ENCODE data around the gene ZDHHC11B. TPM values are rescaled to one million over a fixed set of nuclear protein-coding genes. Genes with fewer than 3 reads are reported as not detected.

Gene ZDHHC11B
- polyA plus RNA-seq, 1 donor (not counting 4 experiments of a cell fraction or from before 2014, with no cell fraction given): 0.18 TPM

- no peak for DNase-seq (ENCODE audit: low read depth, low spot score)
- dilution Hi-C loops (cut with MboI; ENCODE audit: extremely low pct_ligation_motif_present, low sequenced_read_pairs): no loop called here
- no peak overlapping the region for H3K27ac ChIP-seq (ENCODE audit: control insufficient read depth, insufficient read depth, low read length)
These were observed 109.9 kb downstream of the ZDHHC11B start for GRCh38 chr5:674630-675011.

GRCh38 chr5:673831-674629 lies 110.5 kb downstream of the ZDHHC11B start:
- no peak for DNase-seq (ENCODE audit: low read depth, low spot score)

More at GRCh38 chr5:674630-675011, 109.9 kb downstream of the ZDHHC11B start:
- no peak overlapping the region for H2AFZ ChIP-seq (ENCODE audit: control insufficient read depth, low read length)
- no peaks in the 10 kb centered on the region for H3K9me1 ChIP-seq (ENCODE audit: control insufficient read depth, extremely low read depth, insufficient read depth, low read length)
- peaks cover 29% of the 10 kb centered on the region for H3K27me3 ChIP-seq (ENCODE audit: control insufficient read depth, extremely low read depth, insufficient read depth, low read length)
- TF ChIP-seq CTCF (optimal IDR thresholded peaks at IDR 0.05 in 1 of 3, IDR thresholded peaks at IDR 0.05 in 1 of 3, conservative IDR thresholded peaks at IDR 0.05 in 1 of 3; ENCODE audit: extremely low read depth in 1 of 3, insufficient read depth in 2 of 3, low read length in 3 of 3): no peak
- TF ChIP-seq EZH2 (IDR thresholded peaks at IDR 0.05; ENCODE audit: low read length): no peak
- no peak overlapping the region for H3K4me2 ChIP-seq (ENCODE audit: control insufficient read depth, extremely low read depth, insufficient read depth, low read depth, low read length)
- no peak overlapping the region for H3K4me3 ChIP-seq (ENCODE audit: control insufficient read depth in 2 of 3, extremely low read depth in 1 of 3, insufficient read depth in 2 of 3, low read depth in 1 of 3, low read length in 3 of 3)
- no peaks in the 10 kb centered on the region for H3K36me3 ChIP-seq (ENCODE audit: control insufficient read depth in 2 of 2, extremely low read depth in 1 of 2, insufficient read depth in 2 of 2, low read length in 2 of 2)
- H3K79me2 ChIP-seq (ENCODE audit: control insufficient read depth, insufficient read depth, low read length): no peaks in the 10 kb centered on the region
- H4K20me1 ChIP-seq (ENCODE audit: control insufficient read depth, extremely low read depth, insufficient read depth, low read length): peaks cover 3% of the 10 kb centered on the region
- peaks cover 13% of the 10 kb centered on the region for H3K4me1 ChIP-seq (ENCODE audit: control insufficient read depth, extremely low read depth, insufficient read depth, low read length)
- H3K9me3 ChIP-seq (ENCODE audit: control insufficient read depth, low read depth, low read length): no peaks in the 10 kb centered on the region
- no peak for FAIRE-seq
- H3K9ac ChIP-seq (ENCODE audit: control insufficient read depth, extremely low read depth, insufficient read depth, low read length): no peak overlapping the region

More at GRCh38 chr5:673831-674629, 110.5 kb downstream of the ZDHHC11B start:
- H2AFZ ChIP-seq (ENCODE audit: control insufficient read depth, low read length): no peak overlapping the region
- no peak overlapping the region for H3K4me3 ChIP-seq (ENCODE audit: control insufficient read depth in 2 of 3, extremely low read depth in 1 of 3, insufficient read depth in 2 of 3, low read depth in 1 of 3, low read length in 3 of 3)
- no peak overlapping the region for H3K27ac ChIP-seq (ENCODE audit: control insufficient read depth, insufficient read depth, low read length)
- no peaks in the 10 kb centered on the region for H3K36me3 ChIP-seq (ENCODE audit: control insufficient read depth in 2 of 2, extremely low read depth in 1 of 2, insufficient read depth in 2 of 2, low read length in 2 of 2)
- peaks cover 13% of the 10 kb centered on the region for H3K4me1 ChIP-seq (ENCODE audit: control insufficient read depth, extremely low read depth, insufficient read depth, low read length)
- H3K9ac ChIP-seq (ENCODE audit: control insufficient read depth, extremely low read depth, insufficient read depth, low read length): no peak overlapping the region
- H3K9me1 ChIP-seq (ENCODE audit: control insufficient read depth, extremely low read depth, insufficient read depth, low read length): no peaks in the 10 kb centered on the region
- H4K20me1 ChIP-seq (ENCODE audit: control insufficient read depth, extremely low read depth, insufficient read depth, low read length): peaks cover 3% of the 10 kb centered on the region
- H3K79me2 ChIP-seq (ENCODE audit: control insufficient read depth, insufficient read depth, low read length): no peaks in the 10 kb centered on the region
- dilution Hi-C loops (cut with MboI; ENCODE audit: extremely low pct_ligation_motif_present, low sequenced_read_pairs): no loop called here
- H3K27me3 ChIP-seq (ENCODE audit: control insufficient read depth, extremely low read depth, insufficient read depth, low read length): peaks cover 29% of the 10 kb centered on the region
- no peak for FAIRE-seq
- no peak for TF ChIP-seq CTCF (optimal IDR thresholded peaks at IDR 0.05 in 1 of 3, IDR thresholded peaks at IDR 0.05 in 1 of 3, conservative IDR thresholded peaks at IDR 0.05 in 1 of 3; ENCODE audit: extremely low read depth in 1 of 3, insufficient read depth in 2 of 3, low read length in 3 of 3)
- TF ChIP-seq EZH2 (IDR thresholded peaks at IDR 0.05; ENCODE audit: low read length): peak; percentile 61
- no peaks in the 10 kb centered on the region for H3K9me3 ChIP-seq (ENCODE audit: control insufficient read depth, low read depth, low read length)
- H3K4me2 ChIP-seq (ENCODE audit: control insufficient read depth, extremely low read depth, insufficient read depth, low read depth, low read length): no peak overlapping the region

Data from keratinocyte (primary cell).